Uterus (tissue), 2 donors: Measurements from ENCODE around the gene DUSP19.

Experiments used
- POLR2A ChIP-seq, 2 donors: fragments of 450-650 bp; IDR thresholded peaks; one replicate each; pipeline ENCODE4 v1.6.1; 2016; ENCODE audit warnings: antibody characterized with exemption in 2 of 2, mild to moderate bottlenecking in 1 of 2, moderate library complexity in 1 of 2
- TF ChIP-seq, protein P1 (sequence below), 4 experiments: fragments of 200-600 bp in 2 of 4; fragments of 450-650 bp in 2 of 4; sonication (generic) in 2 of 4; IDR thresholded peaks; one replicate each; pipeline ENCODE4 v1.5.1; 2016 to 2019; ENCODE audit warnings: antibody characterized with exemption in 4 of 4, mild to moderate bottlenecking in 2 of 4, moderate library complexity in 1 of 4

DNA sequence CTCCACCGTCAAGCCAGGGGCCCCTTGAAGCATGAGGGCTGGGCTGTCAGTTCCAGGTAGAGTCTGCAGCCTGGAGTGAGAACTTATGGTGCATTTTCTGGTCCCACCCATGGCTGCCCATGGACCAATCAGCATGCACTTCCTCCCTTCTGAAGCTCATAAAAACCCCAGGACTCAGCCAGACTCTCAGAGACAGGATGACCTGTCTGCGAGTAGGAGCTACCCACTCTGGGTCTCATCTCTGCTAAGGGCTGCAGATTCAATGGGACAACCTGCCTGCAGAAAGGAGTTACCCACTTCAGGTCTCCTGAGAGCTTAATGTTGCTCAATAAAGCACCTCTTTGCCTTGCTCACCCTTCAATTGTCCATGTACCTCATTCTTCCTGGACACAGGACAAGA lies 9.4 kb upstream of the DUSP19 start:
- TF ChIP-seq, protein P1, sequence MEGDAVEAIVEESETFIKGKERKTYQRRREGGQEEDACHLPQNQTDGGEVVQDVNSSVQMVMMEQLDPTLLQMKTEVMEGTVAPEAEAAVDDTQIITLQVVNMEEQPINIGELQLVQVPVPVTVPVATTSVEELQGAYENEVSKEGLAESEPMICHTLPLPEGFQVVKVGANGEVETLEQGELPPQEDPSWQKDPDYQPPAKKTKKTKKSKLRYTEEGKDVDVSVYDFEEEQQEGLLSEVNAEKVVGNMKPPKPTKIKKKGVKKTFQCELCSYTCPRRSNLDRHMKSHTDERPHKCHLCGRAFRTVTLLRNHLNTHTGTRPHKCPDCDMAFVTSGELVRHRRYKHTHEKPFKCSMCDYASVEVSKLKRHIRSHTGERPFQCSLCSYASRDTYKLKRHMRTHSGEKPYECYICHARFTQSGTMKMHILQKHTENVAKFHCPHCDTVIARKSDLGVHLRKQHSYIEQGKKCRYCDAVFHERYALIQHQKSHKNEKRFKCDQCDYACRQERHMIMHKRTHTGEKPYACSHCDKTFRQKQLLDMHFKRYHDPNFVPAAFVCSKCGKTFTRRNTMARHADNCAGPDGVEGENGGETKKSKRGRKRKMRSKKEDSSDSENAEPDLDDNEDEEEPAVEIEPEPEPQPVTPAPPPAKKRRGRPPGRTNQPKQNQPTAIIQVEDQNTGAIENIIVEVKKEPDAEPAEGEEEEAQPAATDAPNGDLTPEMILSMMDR (IDR thresholded peaks at IDR 0.05): no peak
- no peak for TF ChIP-seq POLR2A (IDR thresholded peaks at IDR 0.05)
